Lower leg skin (tissue), 4 donors: Measurements from ENCODE around the gene ZFP36L2. TPM values are rescaled to one million over a fixed set of nuclear protein-coding genes. Genes with fewer than 3 reads are reported as not detected.

Source experiments
- DNase-seq, 2 donors: peaks; one replicate each; pipeline ENCODE4 v3.0.0-alpha.2; 2019; ENCODE audit warnings: low spot score in 2 of 2
- H3K4me3 ChIP-seq: fragments of 200-600 bp; sonication (generic); 2 replicates; pipeline ENCODE4 v1.5.1; 2017; ENCODE audit warnings: mild to moderate bottlenecking, low read depth; ENCODE audit not compliant: poor library complexity, severe bottlenecking
- CTCF ChIP-seq, 3 donors: fragments of 450-650 bp; IDR thresholded peaks; one replicate each; pipeline ENCODE4 v1.5.1; 2016; ENCODE audit warnings: antibody characterized with exemption in 3 of 3, mild to moderate bottlenecking in 3 of 3, moderate library complexity in 2 of 3
- POLR2A ChIP-seq, 2 donors: fragments of 450-650 bp; IDR thresholded peaks; one replicate each; pipeline ENCODE4 v1.6.1; 2016 to 2017; ENCODE audit warnings: antibody characterized with exemption in 2 of 2, mild to moderate bottlenecking in 1 of 2, moderate library complexity in 1 of 2
- WGBS, 2 donors: methylation state at CpG; one replicate each; pipeline ENCODE4 v1.1.5; 2018; 5-methylcytosine and 5-hydroxymethylcytosine counted together
- intact Hi-C: fragments of 100-400 bp; cut with DNase I; formaldehyde crosslinking; loops from one replicate; pipeline ENCODE4 v1.15.0; 2023; ENCODE audit warnings: low total_unique reads
- total RNA-seq, 4 donors: library from RNA; depleted of rRNA; stranded (reverse); fragments of >200 nt; gene quantifications; one replicate each; pipeline ENCODE4 v1.1.0, GENCODE V29; 2016

The ZFP36L2 gene
- total RNA-seq, 4 donors from 2014 or later: 137 to 329 (median 147) TPM

- intact Hi-C loops: no loop called here
- TF ChIP-seq POLR2A (IDR thresholded peaks at IDR 0.05): no peak
- TF ChIP-seq CTCF (IDR thresholded peaks at IDR 0.05): no peak
- no peak for DNase-seq
- H3K4me3 ChIP-seq: no peak overlapping the region
- WGBS, 2 donors: 23% methylated on average over 13 of the region's 13 CpGs
Observed at GRCh38 chr2:43218155-43218701, 8.2 kb downstream of the ZFP36L2 start.

GRCh38 chr2:43217228-43218154 lies 8.9 kb downstream of the ZFP36L2 start:
- WGBS, 2 donors: 46 to 51% methylated on average over 11 of the region's 11 CpGs
- intact Hi-C loops: loop anchor here (2.0 kb wide), 1 partner anchor 137 kb away; no protein-coding TSS in a partner anchor
- H3K4me3 ChIP-seq: no peak overlapping the region
- no peak for DNase-seq
- TF ChIP-seq CTCF (IDR thresholded peaks at IDR 0.05) (no peak), POLR2A (IDR thresholded peaks at IDR 0.05) (no peak)

GRCh38 chr2:43216629-43217028 lies 9.8 kb downstream of the ZFP36L2 start:
- intact Hi-C loops: loop anchor here (2.0 kb wide), 1 partner anchor 136 kb away; no protein-coding TSS in a partner anchor
- WGBS, 2 donors: 95 to 97% methylated on average over 8 of the region's 8 CpGs
- TF ChIP-seq CTCF (IDR thresholded peaks at IDR 0.05): no peak
- no peak for TF ChIP-seq POLR2A (IDR thresholded peaks at IDR 0.05)
- no peak overlapping the region for H3K4me3 ChIP-seq
- no peak for DNase-seq

GRCh38 chr2:43215673-43216255 lies 10.6 kb downstream of the ZFP36L2 start:
- intact Hi-C loops: loop anchor here (2.0 kb wide), 1 partner anchor 135 kb away; no protein-coding TSS in a partner anchor

GRCh38 chr2:43214253-43214652 lies 12.2 kb downstream of the ZFP36L2 start:
- intact Hi-C loops: no loop called here
- no peak for DNase-seq
- WGBS, 2 donors: 85 to 88% methylated on average over 5 of the region's 5 CpGs
- TF ChIP-seq POLR2A (IDR thresholded peaks at IDR 0.05): no peak
- no peak for TF ChIP-seq CTCF (IDR thresholded peaks at IDR 0.05)
- H3K4me3 ChIP-seq: no peak overlapping the region

More at GRCh38 chr2:43215673-43216255, 10.6 kb downstream of the ZFP36L2 start:
- TF ChIP-seq CTCF (IDR thresholded peaks at IDR 0.05) (no peak), POLR2A (IDR thresholded peaks at IDR 0.05) (no peak)
- WGBS, 2 donors: 82 to 85% methylated on average over 6 of the region's 6 CpGs
- DNase-seq: no peak
- H3K4me3 ChIP-seq: no peak overlapping the region
